HG02943 (cell line): ENCODE measurements around the gene SYMPK.
"Not testable (repeated sequence)": the region's sequence is repeated elsewhere in the genome, so short reads cannot be mapped to it uniquely, and the experiment has no call there.

Experiments used
- ATAC-seq: cut with Tn5 transposase; IDR thresholded peaks from one replicate; pipeline ENCODE4 v1.9.1; 2021; ENCODE audit warnings: mild to moderate bottlenecking, low read depth, moderate library complexity; ENCODE audit not compliant: unreplicated experiment

Gene SYMPK

DNA sequence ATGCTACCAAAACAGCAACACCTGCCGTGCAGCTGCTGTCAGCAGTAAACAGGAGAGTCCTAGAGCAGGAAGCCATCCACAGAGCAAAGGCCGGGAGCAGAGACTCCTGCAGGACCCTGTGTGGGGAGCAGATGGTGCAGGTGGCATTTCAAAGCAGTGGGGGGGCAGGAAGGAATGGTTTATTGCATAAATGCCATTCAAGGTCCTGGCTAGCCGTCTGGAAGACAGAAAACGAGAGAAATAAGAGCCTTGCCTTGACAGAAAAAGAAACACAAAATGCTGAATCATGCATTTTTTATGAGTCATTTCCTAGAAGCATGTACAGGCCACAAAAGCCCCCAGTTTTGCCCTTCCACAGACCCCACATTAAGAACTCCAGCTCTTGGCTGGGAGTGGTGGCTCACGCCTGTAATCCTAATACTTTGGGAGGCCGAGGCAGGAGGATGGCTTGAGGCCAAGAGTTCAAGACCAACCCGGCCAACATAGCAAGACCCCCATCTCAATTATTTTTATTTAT is 53.2 kb downstream of the SYMPK start:
- ATAC-seq, result no peak

- ATAC-seq, result no peak
Measured at GRCh38 chr19:45805719-45806118, 57.2 kb downstream of the SYMPK start.

DNA sequence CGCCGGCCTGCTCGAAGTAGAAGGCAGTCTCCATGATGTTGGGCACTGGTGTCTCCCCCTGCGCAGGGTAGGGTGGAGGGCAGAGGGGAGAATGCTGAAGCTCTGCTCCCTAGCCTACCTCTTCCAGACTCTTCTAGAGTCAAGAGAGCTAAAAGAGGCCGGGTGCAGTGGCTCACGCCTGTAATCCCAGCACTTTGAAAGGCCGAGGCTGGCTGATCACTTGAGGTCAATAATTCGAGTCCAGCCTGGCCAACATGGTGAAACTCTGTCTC is 58.1 kb downstream of the SYMPK start:
- ATAC-seq, result no peak

GRCh38 chr19:45804140-45804958 is 58.6 kb downstream of the SYMPK start:
- ATAC-seq, result no peak

- ATAC-seq, result no peak
Measured at GRCh38 chr19:45801603-45802175, 61.3 kb downstream of the SYMPK start.

GRCh38 chr19:45800070-45800553 is 62.8 kb downstream of the SYMPK start:
- ATAC-seq, result no peak

GRCh38 chr19:45799541-45799940 is 63.4 kb downstream of the SYMPK start:
- ATAC-seq, result not testable (repeated sequence)

- ATAC-seq, result no peak
Measured at GRCh38 chr19:45798995-45799517, 63.9 kb downstream of the SYMPK start.

DNA sequence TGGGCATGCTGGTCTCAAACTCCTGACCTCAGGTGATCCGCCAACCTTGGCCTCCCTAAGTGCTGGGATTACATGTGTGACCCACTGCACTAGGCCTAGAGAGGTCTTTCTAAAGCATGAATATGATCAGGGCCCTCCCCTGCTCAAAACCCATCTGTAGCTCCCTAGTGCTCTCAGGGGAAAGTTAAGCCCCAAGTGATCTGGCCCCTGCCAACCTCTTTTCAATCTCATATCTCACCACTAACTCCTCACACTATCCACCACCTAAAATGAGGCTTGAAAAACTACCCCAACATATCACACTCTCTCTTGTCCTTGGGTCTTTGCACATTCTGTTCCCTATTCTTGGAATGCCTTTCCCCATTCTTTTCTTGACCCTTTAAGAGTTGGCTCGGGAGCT is 68.3 kb downstream of the SYMPK start:
- no peak for ATAC-seq

- ATAC-seq, result no peak
Measured at GRCh38 chr19:45793876-45794275, 69.1 kb downstream of the SYMPK start.

DNA sequence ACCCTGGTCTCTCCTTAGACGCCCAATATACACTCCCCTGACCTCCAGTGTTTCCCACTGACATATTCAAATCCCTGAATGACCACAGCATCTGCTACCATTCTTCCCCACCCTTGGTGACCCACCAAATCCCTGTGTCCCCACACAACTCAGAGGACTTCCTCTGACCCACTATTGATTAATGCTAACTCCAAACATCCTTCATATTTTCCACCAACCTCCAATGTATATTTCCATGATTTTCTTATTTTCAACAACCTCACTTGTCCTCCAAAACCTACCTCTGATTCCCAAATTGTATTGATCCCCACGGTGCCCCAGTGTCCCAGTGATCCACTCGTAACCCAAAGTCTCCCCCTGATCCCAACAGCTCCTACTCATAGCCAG is 69.8 kb downstream of the SYMPK start:
- no peak for ATAC-seq

DNA sequence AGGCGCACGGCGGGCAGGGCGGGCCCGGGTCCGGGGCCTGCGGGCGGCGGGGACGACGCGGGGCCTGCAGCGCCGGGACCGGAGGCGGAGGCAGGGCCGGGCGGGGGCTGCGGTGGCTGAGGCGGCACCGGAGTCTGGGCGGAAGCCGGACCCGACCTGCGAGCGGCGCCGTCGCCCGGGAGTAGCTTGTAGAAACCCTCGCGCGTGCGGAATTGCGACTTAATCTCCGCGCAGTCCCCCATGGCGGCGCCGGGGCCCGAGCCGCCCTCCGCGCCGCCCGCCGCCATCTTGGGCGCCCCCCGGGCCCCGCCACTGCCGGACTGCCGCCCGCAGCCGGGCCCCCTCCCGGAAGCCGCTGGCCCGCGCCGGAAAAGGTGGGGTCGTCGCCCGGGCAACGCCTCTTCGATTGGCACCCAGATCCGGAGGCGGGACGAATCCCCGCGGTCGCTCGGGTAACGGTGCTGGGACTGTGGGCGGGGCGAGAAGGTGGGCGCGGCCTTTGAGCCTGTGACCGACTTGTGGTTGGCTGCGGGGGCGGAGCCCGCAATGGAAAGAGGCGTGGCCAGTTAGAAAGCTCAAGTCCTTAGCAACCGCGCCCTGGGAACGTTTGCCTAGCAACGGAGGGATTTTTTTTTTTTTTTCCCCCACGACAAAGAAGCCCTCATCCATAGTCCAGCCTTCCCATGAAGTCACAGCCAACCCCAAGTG is 70.3 kb downstream of the SYMPK start, which contains the start of gene DMWD:
DMWD (minus strand) TSS at position 376 of the 708 bp plus-strand sequence; CDS start at position 287, 89 bp downstream.
- ATAC-seq, result peak; percentile 78

DNA sequence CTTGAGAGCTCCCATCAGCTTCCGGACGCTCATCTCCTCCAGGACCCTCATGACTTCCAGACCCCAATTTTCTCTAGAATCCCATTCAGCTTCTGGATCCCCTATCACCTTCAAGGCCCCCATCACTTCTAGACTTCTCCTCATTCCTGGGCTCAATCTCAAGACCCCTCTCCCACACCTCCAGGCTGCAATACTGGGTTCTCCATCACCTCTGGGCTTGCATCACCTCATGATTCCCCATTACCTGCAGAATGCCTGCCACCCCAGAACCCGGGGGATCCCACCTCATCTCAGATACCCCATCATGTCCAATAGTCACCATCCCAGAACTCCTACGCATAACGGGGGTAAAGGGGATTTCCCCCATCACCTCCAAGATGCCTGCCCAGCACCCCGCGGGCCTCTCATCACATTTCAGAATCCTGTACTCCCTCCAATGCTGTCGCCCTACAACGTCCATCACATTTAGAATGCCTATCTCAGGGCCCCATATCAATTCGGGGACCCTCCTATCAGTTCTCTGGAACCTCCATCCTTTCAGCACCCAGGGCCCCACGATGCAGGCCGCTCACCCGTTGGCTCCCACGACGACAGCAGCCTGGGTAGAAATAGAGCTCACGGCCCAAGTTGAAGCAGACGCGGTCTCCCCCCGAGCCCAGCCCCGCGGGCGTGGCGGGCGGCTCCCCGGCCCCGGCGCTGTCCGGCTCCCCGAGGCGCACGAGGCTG is 71.0 kb downstream of the SYMPK start:
- no peak for ATAC-seq

DNA sequence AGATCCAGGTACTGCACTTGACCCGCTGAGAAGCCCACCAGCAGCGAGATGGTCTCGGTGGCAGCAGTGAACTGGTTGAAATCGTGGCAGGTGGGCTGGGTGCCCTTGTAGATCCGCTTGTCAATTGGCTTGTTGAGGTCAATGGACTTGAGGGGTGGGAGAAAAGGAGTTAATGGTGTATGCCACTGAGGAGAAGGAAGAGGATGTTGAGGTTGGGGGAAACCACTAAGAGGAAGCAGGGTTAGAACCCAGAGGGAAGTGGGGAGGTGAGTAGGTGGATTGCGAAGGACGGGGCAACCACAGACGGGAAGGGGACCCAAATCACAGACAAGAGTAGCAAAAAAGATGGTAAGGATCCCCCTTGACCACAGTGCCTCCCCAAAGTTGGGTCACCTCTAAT is 72.0 kb downstream of the SYMPK start:
- no peak for ATAC-seq

GRCh38 chr19:45789035-45789786 is 73.7 kb downstream of the SYMPK start:
- ATAC-seq, result no peak

GRCh38 chr19:45786533-45786894 is 76.4 kb downstream of the SYMPK start:
- no peak for ATAC-seq

GRCh38 chr19:45785781-45786532 is 77.0 kb downstream of the SYMPK start:
- no peak for ATAC-seq

DNA sequence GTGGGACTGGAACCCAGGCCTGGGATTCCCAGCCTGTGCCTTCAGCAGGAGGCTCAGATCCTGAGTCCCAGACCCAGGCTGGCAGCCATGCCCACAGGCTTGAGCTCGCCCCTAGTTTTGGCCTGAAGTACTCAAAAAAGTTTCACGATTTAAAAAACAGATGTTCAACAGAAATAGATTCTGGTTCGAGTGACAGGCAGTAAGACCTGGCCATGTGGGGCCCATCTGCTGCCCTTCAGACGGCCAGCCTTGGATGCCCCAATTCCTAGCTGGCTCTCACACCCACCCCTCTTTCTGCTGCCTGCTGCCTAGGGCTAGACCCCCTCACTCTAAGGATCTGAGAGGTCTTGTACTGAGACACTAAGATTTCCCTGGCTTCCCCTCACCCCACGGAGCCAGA is 77.8 kb downstream of the SYMPK start:
- ATAC-seq, result no peak

DNA sequence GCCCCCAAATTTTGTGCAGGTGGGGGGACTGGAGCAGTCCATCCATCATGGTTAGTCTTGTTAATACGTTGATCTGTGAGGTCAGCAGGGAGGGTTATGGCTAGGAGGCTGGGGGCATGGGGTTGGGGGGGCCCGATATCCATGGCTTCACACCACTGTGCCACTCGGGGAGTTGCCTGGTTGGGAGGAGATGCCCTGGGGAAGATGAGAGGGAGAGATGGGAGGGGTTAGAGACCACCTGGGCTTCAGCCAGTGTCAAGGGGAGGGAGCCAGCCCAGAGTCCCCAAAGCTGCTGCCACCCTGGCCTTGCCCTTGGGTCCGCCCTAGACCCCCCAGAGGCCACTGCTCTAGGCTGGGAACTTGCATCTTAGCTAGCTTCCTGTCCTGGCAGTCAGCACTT is 78.9 kb downstream of the SYMPK start:
- ATAC-seq, result no peak
